ENCODE results near the gene SPRR1A.
A peak's percentile ranks its signal among the peaks of the same experiment; 100 is the strongest.

SPRR1A gene, protein sequence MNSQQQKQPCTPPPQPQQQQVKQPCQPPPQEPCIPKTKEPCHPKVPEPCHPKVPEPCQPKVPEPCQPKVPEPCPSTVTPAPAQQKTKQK

DNA sequence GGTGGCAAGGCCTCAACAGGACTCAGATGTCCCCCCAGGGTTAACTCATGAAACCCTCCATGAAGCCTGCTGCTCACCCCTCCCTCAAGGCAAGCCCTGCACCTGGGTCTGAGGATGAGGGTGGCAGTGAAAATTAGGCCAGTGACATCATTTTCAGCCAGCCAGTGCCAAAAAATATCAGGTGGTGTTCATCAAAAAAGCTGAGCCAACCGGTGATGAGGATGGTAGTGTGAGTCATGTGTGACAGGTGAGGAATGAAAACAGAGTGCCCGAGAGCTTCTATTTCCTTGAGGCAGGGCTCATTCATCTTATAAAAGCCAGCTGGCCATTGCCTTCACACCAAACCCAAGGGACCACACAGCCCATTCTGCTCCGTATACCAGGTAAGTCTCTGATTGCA is at the start of gene SPRR1A:
Gene SPRR1A (plus strand): TSS at position 339 of the 400 bp plus-strand sequence. CDS start 1,150 bp downstream, outside the sequence.
- no peak for DNase-seq

DNA sequence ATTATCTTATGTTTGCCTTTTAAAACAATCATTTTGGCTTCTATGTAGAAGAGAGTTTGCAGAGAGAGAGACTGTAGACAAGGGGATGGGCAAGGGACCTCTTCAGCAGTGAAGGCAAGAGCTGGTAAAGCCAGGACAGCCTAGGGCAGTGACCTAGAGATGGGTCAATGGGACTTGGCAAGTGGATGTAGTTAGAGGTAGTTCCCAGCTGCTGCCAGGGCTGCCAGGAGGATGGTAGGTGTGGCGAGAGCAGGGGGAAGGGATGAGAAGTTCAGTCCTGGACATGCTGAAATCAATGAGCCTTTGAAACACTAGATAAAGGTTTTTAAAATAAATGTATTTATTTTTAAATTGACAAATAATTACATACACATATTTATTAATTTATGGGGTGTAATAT is 43.3 kb upstream of the SPRR1A start:
- no peak for DNase-seq

DNA sequence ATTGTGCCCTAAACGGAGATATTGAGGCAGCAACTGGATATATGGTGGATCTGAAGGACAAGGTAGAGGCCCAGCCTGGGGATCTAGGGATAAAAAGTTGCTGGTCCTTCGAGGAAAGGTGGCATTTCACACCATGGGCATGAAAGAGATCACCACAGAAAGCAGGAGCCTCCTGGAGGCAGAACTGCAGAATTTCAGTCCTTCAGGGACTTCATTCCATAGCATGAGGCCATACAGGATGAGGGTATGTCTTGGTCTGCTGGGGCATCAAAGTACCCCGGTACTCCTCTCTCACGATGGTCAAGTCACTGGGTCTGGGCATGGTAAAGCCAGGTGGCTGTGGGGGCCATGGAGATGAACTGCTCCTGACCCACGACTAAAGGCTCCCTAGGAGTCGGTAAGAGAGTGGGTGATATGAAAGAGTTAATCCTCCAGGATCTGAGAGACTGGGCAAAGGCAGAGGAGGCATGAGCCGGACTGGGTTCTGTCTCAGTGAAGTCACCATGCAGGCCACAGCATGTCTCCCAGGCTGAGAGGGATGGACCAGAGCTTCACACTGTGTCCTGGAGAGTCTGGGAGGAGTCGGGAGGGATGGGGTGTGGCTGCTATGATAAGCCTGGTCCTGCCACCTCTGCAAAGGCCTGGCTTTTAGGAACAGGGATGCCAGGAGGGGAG is 42.7 kb upstream of the SPRR1A start:
- peak; percentile 29 for DNase-seq

DNA sequence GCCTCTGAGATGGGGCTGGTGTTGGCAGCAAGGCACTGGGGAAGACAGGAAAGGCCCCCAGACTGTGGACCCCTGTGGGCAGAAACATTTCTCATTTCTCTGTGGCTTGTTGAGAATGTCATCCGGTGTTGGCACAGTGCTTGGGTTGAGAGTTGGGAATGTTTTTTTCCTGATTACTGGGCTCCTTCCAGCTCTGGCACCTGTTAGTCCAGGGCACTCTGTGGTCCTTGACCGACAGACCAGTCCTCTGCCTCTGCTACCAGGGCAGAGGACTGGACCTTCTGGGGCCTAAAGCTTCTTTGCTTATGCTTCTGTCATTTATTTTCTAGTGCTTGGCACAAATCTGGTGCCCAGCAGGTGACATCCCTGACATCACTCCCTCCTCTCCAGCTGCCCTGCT is 41.7 kb upstream of the SPRR1A start:
- DNase-seq, result no peak

DNA sequence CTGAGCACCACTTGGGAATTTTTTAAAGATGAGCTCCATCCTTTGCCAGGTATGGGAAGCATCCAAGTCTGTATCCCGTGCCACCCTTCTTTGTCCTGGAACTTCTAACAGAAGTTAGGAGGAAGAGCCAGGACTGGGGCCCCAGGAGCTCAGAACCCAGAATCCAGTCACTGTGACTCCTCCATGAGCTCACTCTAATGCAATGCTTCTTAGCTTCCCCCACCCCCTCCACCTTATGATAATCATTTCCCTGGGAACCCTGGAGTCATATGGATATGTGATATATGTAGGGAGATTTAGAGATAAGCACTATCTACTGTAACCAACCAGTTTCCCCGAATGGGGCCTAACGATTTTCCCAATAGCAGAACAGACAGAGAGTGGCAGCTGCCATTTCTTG is 37.6 kb upstream of the SPRR1A start:
- DNase-seq, result no peak

DNA sequence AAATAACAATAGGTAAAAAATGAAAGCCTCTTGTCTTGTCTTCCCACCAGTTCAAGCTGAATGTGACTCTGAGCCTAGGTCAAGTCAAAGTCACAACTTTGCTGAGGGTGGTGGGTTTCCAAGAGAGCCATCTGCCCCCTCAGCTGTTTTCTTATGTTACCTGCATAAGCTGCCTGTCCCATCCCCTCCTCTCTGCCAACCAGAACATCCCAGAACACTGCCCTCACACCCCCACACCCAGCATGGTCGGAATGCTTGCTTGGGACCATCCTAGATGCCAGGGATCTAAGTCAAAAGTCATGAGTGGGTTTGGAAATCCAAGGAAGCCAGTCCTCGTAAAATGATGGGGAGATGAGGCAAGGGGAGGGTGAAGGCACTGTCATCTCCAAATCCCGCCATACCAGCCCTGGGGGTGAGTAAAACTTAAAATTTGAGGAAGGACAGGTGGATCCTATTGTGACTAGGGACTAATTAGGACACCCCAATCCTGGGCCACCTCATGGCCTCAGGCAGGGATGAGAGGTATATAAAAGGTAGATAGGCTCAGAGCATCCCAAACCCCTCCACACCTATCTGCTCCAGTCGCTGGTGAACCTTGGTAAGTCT is 37.1 kb upstream of the SPRR1A start, which contains the start of gene SPRR5:
Gene SPRR5 (plus strand): TSS at position 556 of the 606 bp plus-strand sequence. CDS start 1,349 bp downstream, outside the sequence.
- DNase-seq, result no peak

DNA sequence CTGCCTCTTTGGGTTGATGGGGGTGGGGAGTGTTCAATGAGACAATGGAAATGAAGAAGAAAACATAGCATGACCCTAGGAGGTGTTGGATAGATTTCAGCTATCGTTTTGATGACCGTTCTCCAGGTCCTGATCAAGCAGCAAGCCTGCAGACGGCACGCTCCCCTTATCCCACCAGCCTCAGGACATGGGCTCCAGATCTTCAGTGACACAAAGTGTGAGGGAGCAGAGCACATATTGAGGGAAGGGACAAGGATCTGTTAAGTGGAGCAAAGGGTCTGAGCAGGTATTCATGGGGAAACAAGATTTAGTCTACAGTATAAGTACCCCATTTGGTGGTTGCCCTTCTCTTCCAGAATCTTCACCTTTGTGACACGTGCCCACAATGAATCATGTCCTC is 32.2 kb upstream of the SPRR1A start:
- no peak for DNase-seq

DNA sequence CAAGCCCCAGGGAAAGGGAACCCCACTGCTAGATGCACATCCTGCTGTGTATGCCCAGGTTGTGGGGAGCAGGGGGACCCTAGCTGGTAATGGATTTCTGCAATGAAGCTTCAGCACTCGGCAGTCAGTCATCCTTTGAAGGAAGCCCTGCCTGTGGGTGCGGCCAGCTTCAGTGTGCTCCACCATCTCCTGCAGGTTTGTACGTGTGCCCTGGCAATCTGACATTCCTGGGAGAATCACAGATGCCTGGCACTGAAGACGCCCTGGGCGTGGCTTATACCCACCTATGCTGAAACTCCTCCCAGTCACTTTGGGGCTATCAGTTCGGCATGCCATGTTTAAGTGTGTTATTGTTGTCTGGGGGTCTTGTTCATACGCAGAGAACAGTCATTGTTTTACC is 30.1 kb upstream of the SPRR1A start:
- DNase-seq, result no peak

DNA sequence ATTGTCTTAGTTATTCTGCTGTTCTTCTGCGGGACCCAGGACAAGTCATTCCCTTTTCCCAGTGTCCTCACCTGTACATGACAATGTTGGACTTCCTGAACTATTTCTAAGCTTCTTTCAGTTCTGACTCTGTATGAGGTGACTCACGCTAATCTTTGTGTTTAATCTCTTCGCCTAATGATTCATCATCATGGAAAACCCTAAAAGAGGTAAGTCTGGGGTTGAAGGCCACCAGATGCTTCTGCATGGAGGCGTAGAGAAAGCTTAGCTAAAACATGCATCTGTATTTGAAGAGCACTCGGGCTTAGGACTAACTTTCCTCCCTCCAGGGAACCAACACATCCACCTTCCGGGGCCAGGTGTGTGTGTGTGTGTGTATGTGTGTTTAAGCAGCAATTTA is 29.4 kb upstream of the SPRR1A start:
- no peak for DNase-seq

DNA sequence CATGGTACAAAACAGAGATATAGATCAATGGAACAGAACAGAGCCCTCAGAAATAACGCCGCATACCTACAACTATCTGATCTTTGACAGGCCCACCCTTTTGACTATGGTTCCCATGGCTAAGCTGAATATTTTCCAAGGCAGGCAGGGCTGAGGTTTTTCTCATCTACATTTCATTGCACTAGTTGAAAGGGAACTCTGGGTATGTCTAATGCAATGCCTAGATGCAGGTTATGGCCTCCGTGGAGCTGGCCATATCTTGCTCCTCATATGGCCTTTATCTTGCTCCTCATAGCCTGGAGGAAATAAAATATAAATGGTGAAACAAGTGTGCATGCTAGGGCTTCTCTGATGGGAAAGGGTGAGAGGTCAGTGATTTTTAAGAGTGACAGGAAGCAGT is 26.3 kb upstream of the SPRR1A start:
- no peak for DNase-seq

DNA sequence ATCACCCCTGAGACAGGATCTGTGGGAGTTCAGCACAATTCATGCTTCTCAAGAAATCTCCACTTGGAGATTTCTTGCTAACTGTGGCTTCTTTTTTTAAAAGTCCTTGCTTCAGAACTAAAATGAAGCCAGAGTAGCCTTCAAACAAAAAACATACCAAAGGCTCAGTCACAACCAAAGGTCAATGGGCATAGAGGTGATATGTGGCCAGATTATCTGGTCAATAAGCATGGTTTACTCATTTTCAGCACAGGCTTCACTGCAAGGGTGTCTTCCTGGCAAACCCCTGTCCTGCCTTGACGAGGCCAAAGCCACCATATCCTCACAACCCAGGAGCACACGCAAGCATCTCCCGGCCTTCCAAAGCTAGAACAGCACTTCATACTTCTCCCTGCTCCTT is 24.6 kb upstream of the SPRR1A start:
- no peak for DNase-seq

DNA sequence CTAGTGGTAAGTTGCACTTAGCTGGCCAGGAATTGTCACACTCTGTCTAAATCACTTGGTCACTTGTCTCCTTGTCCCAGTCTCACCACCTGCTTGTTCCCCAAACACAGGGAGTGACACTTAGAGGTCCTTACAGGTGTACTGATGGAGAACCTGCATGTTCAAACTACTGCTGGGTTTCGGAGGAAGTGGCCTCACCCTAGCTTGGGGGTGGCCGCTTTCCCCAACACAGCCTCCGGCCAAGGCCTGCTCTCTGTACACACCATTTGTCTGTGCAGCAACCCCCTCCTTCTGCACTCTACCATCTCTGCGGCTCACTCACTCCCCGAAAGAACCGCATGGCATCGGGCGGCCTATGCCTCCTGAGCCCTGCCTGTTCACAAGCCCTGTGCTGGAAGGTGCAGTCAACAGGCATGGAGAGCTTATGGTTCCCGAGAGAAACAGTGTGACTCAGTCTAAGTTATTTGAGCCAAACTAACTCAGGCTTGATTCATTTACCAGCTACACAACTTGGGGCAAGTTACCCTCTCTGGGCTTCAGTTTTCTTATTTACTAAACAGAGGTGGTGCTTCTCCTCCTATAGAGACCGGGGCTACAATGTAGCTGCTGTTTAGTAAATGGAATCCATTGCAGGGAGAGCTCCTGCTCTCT is 24.0 kb upstream of the SPRR1A start:
- no peak for DNase-seq

DNA sequence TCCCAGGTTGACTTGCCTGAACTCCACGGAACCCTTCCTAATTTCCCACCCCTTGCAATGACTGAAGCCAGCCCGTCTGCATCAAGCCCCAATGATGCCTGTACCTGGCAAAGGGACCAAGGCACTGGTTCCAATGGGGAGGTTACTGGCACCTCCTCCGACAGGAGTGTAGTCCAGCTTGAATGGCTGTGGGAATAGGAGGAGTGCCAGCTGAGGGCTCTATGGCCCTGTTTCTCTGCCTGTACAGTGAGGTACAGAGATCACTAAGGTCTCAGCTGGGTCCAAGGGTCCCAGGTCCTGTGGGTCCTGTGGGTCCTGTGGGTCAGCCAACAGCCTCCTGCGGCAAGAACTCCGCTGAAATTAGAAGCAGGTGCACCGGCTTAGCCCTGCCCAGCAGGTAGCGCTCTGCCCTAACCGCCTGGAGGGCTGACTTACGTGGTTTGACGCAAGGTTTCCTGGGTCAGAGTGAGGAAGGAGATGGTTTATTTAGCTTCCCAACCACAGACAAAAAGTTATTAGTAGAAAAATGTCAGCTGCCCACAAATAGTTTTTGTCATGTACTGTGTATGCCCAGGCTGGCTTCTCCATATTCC is 23.3 kb upstream of the SPRR1A start:
- DNase-seq, result no peak

DNA sequence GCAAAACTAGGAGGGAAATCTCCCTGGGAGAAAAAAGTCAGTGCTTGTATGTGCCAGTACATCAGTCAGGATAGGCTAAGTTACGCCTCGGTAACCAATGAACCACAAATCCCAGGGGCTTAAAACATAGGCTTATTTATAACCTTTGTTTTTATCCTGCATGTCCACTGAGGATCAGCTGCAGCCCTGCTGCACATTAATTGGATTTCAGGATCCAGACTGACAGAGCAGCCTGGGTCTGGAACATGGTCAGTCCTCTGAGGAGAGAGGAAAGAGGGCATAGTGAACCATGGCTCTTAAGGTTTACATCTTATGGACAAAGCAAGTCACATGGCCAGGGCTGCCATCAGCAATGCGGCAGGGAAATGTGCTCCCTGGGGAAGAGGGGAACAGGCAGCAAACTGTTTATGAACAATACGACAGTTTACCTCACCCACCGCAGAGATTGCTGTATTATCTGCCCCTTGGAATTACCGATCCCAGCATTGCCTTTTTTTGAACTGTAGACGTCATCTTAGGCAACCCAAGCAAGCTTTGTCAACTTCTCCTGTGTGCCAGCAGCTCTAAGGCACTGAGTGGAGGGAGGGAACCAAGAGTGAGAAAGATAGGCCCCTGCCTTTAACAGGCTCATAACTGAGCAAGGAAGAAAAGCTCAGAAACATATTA is 22.5 kb upstream of the SPRR1A start:
- no peak for DNase-seq

DNA sequence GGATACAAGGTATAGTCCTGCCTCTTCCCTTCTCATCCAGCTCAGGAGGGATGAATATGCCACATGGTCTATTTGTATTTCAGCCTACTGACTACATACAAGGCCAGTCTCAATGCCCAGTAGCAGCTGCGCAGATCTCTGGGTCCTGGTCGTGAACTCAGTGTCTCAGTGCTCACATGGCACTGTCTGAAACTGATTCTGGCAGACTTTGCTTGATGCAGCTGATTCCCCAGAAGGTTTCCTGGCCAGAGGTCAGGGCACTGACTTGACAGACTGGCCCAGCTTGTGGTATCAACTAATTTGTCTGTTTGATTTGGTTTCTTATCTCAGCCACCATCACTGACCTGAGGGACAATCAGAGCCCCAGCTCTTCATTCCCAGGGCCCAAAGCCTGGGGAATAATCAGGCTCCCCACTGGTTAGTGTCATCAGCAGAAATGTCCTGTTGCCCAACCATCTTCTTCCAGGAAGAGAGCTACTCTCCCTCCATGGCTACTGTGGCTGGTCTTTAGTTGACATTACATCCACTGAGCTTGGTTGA is 20.9 kb upstream of the SPRR1A start:
- no peak for DNase-seq

DNA sequence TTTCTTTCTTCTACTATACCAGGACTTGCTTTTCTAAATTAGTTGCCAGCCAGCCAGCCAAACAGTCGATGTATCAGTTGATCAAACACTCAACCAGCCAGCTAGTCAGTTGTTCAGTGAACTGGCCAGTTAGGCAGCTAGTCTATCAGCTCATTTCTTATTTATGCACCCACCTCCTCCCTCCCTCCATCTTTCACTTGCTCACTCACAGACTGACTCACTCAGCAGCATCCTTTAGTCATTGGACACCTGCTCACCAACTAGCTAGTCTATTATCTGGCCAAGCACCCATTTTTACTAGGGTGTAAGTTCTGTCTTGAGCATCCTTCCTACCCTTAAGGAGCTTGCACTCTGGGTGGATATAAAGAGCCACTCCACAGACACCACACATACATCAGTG is 19.3 kb upstream of the SPRR1A start:
- no peak for DNase-seq

DNA sequence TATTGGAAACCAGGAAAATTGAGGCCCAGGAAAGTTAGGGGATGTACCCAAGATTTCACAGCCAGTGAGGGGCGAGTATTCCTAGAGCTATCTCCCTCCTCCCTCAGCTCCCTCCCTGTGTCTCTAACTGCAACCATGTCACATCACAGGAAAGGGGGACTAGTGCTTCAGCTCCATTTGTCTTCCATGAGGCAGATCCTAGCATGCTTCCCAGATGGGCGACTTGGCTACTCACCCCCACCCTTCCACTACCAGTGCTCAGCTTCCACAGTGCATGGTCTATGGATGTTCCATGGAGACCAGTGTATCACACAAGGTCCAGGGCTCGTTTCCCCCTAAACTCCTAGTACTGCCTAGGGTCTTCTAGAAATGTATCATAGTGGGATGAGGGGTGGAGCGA is 18.0 kb upstream of the SPRR1A start:
- no peak for DNase-seq

DNA sequence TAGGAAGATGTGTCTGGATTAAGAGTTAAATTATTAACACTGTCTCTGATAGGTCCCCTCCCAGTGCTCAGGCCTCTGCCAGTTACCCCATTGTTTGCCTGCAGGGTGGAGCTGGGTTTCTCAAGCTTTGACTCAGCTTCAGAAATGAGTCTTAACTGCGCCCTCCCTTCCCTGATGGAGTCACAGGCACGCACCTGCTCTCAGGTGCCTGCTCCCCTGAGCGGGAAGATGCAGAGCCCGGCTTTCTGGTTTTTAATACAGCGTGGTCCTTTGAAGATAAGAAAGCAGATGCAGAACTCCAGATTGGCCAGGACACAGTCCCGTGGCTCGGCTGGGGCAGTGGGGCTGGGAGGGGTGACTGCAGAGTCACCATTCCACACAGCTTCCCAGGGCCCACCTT is 16.7 kb upstream of the SPRR1A start:
- DNase-seq, result no peak

DNA sequence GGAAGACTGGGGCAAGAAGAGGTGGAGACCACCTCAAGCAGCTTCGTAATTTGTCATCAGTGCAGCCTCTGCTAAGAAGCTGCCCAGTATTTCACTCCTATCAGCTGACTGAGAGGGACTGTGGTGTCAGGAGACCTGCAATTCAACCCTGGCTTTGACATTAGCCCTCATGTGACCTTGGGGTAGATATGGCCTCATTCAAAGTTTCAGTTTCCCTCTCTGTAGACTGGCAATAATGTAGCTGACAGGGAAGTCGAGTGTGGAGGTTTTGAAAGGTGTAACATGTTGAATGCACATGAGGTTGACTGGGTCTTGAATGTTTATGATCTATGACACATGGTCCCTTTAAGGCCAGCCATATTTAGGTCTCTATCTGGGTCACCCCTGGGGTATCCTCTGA is 15.6 kb upstream of the SPRR1A start:
- no peak for DNase-seq

DNA sequence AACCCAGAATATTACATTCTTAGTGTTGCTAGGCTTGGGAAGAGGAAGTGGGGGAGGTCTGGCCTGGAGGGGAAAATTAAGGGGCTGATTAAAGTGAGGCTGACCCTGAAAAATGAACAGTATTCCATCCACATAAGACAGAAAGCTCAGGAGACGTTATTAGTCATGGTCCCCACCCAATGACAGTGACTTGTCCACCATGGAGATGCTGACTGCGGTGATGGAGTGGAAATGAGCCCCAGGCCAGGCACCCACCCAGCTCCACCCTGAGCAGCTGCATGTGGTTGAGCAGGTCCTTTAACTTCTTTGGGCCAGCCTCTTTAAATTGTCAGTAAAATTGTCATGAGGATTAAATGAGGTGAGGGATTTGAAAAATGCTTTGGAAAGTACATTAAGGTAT is 14.8 kb upstream of the SPRR1A start:
- no peak for DNase-seq

DNA sequence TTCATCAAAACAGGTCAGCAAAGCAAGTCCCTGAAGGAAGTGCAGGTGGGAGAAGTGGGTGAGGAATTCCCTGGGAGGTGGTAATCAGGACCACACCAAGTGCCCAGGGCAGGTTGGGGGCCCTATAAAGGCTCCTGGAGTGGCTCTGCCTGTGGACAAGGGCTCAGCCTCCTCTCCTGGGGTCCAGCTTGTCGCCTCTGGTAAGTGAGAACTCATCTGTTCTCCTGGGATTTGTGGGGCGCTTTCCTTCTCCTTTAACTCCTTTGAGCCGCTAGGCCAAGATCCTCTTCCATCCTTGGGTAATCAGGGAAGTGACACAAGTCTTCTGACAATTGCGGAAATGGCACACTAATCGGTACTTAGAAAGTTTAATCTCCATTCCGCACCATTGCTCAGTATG is 13.4 kb upstream of the SPRR1A start, which contains the start of gene SPRR4:
Gene SPRR4 (plus strand): TSS at position 154 of the 400 bp plus-strand sequence. CDS start 1,243 bp downstream, outside the sequence.
- DNase-seq, result no peak

DNA sequence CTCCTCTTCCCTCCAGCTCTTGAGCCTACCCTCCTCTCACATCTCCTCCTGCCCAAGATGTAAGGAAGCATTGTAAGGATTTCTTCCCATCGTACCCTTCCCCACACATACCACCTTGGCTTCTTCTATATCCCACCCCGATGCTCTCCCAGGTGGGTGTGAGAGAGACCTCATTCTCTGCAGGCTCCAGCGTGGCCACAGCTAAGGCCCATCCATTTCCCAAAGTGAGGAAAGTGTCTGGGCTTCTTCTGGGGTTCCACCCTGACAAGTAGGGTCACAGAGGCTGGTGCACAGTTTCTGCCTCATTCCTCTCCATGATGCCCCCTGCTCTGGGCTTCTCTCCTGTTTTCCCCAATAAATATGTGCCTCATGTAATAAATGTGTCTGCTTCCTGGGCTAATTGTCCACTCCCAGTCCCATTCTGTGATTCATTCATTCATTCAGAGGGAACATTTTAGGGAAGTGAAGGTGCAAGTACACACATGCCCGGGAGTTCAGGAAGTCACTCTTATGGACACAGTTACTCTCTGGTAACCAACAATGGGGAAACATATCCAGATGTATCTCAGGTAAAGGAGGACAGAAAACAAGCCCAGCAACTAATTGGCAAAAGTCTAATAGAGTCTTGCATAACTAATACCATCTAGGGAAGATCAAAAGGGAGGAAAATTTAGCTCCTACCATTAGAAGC is 11.5 kb upstream of the SPRR1A start:
- no peak for DNase-seq

Data from islet precursor cell (in vitro differentiated cells).